D721Med (cell line): Measurements from ENCODE around the gene FAM174C.

ENCODE experiments used
- DNase-seq: peaks from one replicate; pipeline ENCODE4 v3.0.0; 2011; ENCODE audit warnings: low spot score; ENCODE audit not compliant: insufficient read length
- FAIRE-seq: peaks from 2 replicates; lab custom pipeline; 2011; peaks lifted over from hg19 to GRCh38; lab: Jason Lieb, UNC
- TF ChIP-seq, protein P1 (sequence below): IDR thresholded peaks from 2 replicates; pipeline ENCODE4 v1.5.1; 2012; ENCODE audit warnings: mild to moderate bottlenecking, control low read depth; ENCODE audit not compliant: insufficient read depth; ENCODE audit errors: missing control alignments

FAM174C gene

DNA sequence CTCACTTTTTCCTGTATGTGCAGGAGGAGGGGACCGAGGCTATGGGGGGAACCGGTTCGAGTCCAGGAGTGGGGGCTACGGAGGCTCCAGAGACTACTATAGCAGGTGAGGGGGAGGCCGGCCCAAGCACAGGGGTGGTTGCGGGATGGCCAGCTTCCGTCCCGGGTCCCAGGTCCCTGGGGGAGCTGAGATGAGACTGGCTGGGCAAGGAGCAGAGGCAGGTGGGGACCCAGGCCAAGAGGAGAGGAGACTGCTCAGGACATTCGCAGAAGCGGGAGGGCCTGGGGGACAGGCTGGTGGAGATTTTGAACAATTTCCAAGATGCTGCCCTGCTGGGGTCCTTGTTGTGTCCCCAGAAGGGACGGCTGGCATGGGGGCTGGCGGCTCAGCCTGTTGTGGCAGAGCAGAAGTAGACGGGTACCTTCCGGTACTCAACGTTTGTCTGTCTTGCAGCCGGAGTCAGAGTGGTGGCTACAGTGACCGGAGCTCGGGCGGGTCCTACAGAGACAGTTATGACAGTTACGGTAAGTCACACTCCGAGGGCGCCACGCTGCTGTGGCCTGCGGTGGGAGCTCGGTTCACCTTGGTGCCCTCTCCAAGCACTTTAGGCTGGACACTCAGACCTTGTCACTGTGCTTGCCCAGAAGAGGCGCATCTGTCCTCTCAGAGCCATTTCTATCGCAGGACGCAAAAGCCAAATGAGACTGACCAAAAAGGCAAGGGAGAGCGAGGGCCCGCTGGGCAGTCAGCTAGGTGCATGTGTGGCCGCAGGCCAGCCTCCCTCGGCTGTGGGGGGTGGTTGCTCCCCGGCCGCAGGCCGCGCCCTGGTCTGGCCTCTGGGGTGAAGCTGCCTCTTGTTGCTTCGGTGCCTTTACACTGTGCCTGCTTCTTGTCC is 3.6 kb upstream of the FAM174C start:
- DNase-seq (no peak), FAIRE-seq (no peak)
- TF ChIP-seq, protein P1, sequence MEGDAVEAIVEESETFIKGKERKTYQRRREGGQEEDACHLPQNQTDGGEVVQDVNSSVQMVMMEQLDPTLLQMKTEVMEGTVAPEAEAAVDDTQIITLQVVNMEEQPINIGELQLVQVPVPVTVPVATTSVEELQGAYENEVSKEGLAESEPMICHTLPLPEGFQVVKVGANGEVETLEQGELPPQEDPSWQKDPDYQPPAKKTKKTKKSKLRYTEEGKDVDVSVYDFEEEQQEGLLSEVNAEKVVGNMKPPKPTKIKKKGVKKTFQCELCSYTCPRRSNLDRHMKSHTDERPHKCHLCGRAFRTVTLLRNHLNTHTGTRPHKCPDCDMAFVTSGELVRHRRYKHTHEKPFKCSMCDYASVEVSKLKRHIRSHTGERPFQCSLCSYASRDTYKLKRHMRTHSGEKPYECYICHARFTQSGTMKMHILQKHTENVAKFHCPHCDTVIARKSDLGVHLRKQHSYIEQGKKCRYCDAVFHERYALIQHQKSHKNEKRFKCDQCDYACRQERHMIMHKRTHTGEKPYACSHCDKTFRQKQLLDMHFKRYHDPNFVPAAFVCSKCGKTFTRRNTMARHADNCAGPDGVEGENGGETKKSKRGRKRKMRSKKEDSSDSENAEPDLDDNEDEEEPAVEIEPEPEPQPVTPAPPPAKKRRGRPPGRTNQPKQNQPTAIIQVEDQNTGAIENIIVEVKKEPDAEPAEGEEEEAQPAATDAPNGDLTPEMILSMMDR = no peak

DNA sequence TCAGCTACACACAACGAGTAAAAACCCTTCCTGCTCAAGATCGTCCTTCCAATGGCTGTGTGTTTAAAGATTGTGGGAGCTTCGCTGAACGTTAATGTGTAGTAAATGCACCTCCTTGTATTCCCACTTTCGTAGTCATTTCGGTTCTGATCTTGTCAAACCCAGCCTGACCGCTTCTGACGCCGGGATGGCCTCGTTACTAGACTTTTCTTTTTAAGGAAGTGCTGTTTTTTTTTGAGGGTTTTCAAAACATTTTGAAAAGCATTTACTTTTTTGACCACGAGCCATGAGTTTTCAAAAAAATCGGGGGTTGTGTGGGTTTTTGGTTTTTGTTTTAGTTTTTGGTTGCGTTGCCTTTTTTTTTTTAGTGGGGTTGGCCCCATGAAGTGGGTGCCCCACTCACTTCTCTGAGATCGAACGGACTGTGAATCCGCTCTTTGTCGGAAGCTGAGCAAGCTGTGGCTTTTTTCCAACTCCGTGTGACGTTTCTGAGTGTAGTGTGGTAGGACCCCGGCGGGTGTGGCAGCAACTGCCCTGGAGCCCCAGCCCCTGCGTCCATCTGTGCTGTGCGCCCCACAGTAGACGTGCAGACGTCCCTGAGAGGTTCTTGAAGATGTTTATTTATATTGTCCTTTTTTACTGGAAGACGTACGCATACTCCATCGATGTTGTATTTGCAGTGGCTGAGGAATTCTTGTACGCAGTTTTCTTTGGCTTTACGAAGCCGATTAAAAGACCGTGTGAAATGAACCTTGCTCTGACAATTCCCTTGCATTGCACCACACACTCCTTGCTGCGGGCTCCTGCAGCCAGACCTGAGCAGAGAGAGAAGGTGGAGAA is 2.7 kb upstream of the FAM174C start:
- TF ChIP-seq, protein P1 = no peak
- DNase-seq (no peak), FAIRE-seq (no peak)

DNA sequence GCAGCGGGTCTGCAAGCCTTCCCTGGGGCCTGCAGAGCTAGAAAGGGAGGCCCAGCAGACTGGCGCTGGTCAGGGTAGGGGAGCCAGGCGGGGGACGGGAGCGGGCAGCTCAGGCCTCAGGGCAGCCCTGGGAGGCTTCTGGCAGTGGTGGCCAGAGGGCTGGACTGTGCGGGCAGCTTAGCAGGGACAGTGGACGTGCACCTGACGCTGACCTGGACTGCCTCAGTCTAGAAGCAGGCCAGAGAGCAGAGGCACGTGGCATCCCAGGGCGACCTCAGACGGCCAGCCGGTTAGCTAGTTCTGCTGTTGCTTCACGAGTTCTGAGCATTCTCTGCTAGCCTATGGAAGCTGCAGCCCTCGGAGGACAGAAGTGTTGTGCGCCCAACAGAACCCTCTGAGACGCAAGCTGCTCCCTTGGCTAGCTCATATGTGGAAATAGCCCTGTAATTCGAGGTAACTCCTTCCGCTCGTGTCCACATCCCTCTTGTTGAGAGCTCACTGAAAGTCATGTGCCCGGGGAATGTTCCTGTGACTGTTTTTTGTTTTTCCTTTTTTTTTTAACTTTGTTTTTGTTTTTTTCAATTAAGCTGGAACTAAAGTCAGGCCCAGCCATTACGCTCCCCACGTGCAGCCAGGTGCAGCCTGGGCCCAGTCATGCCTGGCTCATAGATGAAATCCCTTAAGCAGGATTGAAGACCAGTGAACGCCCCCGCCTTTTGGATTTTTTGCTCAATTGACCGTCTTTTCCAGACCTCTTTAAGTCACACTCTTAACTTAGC is 1.9 kb upstream of the FAM174C start:
- TF ChIP-seq, protein P1 = no peak
- no peak for FAIRE-seq

DNA sequence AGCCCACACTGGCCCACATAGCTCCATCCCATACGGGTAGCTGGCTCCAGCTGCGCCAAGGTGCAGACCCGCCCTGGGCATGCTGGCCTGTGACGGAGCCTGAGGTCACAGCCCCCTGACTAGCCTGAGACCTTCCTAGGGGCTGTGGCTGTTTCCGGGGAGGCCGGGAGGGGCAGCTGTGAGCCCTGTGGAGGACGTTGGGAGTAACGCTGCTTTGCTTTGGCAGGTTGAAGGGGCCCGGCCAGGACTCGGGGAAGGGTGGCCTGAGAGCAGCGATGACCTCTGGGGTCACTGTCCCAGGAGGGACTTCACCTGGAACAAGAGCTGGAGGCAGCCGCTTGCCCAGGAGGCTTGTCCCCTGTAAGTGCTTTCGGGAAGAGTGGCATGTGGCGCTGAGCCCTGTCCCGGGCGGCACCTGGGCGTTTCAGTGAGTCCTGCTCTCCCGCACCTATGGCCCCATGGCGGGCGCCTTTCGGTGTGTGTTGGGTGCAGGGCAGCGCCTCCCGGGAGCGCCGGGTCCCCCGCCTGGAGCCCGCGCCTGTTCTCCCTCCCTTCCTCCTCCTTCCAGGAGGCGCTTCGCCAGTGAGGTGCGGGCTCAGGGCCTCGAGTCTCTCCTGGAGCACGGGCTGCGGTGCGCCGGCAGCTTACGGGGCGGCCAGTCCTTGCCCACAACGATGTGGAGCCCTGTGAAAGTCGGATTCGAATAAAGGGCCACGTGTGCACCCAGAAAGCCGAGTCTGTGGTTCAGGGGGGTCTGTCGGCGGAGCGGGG is 1.1 kb upstream of the FAM174C start:
- FAIRE-seq (no peak), DNase-seq (no peak)
- TF ChIP-seq, protein P1 = no peak

More for the DNA sequence above, 1.9 kb upstream of the FAM174C start:
- no peak for DNase-seq

DNA sequence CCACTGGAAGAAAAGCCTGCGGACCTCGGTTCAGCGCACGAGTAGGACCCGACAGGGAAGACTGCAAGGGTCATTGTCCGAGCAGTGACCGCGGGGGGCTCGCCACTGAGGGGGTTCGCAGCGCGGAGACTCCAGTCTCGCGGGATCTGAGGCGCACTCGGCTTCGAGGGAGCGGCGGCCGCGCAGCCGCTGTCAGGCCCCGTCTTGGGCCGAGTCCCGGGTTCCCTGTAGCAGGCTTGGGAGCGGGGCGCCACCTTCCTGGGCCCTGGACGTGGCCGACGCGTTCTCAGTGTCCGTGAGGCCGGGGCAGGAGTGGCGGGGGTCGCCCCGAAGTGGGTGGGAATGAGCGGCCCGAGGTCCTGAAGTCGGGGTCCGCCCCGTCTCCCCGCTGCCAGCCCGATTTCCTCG is 474 bp upstream of the FAM174C start:
- DNase-seq = no peak

More for the DNA sequence above, 474 bp upstream of the FAM174C start:
- FAIRE-seq = no peak
- TF ChIP-seq, protein P1 = no peak
